ENCODE data around the gene QDPR. TPM values are rescaled to one million over a fixed set of nuclear protein-coding genes. Genes with fewer than 3 reads are reported as not detected.

The QDPR gene
- total and polyA plus RNA-seq, 9 of the 15 experiments (the other 6 are each of a cell fraction or from before 2014, with no cell fraction given) = 5.7 to 29.7 (median 17.2) TPM

DNA sequence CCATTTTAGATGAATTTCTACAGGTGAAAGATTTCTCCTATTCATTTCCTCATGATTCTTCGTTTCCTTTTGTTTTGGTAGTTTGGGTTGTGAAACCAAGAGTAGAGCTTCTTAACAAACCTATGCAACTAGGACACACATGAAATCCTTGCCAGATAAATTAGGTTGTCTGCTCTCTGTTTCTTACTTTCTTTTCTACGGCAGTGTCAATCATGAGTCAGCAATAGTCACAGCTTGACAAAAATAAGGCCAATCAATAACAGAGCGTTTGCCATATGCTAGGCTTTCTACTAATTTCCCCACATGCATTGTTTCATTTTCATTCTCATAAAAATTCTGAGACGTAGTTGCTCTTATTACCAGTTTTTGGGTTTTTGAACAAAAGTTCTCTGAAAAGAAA lies 23.4 kb upstream of the QDPR start (continued):
- no peak for TF ChIP-seq HDAC6 (IDR thresholded peaks at IDR 0.05; ENCODE audit: low read depth, low read length)
- TF ChIP-seq YBX1 (IDR thresholded peaks at IDR 0.05) = no peak
- TF ChIP-seq, protein P1, sequence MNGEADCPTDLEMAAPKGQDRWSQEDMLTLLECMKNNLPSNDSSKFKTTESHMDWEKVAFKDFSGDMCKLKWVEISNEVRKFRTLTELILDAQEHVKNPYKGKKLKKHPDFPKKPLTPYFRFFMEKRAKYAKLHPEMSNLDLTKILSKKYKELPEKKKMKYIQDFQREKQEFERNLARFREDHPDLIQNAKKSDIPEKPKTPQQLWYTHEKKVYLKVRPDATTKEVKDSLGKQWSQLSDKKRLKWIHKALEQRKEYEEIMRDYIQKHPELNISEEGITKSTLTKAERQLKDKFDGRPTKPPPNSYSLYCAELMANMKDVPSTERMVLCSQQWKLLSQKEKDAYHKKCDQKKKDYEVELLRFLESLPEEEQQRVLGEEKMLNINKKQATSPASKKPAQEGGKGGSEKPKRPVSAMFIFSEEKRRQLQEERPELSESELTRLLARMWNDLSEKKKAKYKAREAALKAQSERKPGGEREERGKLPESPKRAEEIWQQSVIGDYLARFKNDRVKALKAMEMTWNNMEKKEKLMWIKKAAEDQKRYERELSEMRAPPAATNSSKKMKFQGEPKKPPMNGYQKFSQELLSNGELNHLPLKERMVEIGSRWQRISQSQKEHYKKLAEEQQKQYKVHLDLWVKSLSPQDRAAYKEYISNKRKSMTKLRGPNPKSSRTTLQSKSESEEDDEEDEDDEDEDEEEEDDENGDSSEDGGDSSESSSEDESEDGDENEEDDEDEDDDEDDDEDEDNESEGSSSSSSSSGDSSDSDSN (IDR thresholded peaks at IDR 0.05; ENCODE audit: borderline replicate concordance in 1 of 2, low read depth in 2 of 2, low read length in 2 of 2) = no peak
- peak; percentile 91 for TF ChIP-seq NFE2 (IDR thresholded peaks at IDR 0.05; ENCODE audit: low read depth)
- TF ChIP-seq ZNF134 (CRISPR knock-in tag; conservative IDR thresholded peaks at IDR 0.05) = no peak
- no peak for TF ChIP-seq ZNF212 (CRISPR knock-in tag; IDR thresholded peaks at IDR 0.05)
- TF ChIP-seq RBBP5 (IDR thresholded peaks at IDR 0.05; ENCODE audit: borderline replicate concordance, insufficient read depth, low read length, poor library complexity, severe bottlenecking) = no peak
- TF ChIP-seq XRCC4 (IDR thresholded peaks at IDR 0.05; ENCODE audit: extremely low read depth, insufficient read depth, insufficient read length) = no peak
- TF ChIP-seq YY1 (IDR thresholded peaks at IDR 0.05; ENCODE audit: borderline replicate concordance in 1 of 3, control insufficient read depth in 1 of 3, extremely low read depth in 1 of 3, insufficient read depth in 3 of 3, insufficient read length in 1 of 3, insufficient replicate concordance in 2 of 3, low read depth in 1 of 3, low read length in 2 of 3) = no peak
- no peak for TF ChIP-seq ZNF77 (CRISPR knock-in tag; IDR thresholded peaks at IDR 0.05)
- TF ChIP-seq MAFG (tag; conservative IDR thresholded peaks at IDR 0.05) = peak; percentile 95
- TF ChIP-seq NCOR1 (IDR thresholded peaks at IDR 0.05) = no peak
- 0 out of 2 replicates have a peak, but pooled peaks have one; percentile 6 for TF ChIP-seq CEBPB (tag; IDR thresholded peaks at IDR 0.05)
- no peak for TF ChIP-seq ELF2 (CRISPR knock-in tag; IDR thresholded peaks at IDR 0.05)
- TF ChIP-seq CBX2 (IDR thresholded peaks at IDR 0.05; ENCODE audit: insufficient read depth, low read length, poor library complexity, severe bottlenecking) = no peak
- no peak for TF ChIP-seq TAF9B (IDR thresholded peaks at IDR 0.05; ENCODE audit: partially characterized antibody)
- TF ChIP-seq, protein P2, sequence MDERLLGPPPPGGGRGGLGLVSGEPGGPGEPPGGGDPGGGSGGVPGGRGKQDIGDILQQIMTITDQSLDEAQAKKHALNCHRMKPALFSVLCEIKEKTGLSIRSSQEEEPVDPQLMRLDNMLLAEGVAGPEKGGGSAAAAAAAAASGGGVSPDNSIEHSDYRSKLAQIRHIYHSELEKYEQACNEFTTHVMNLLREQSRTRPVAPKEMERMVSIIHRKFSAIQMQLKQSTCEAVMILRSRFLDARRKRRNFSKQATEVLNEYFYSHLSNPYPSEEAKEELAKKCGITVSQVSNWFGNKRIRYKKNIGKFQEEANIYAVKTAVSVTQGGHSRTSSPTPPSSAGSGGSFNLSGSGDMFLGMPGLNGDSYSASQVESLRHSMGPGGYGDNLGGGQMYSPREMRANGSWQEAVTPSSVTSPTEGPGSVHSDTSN (CRISPR knock-in tag; IDR thresholded peaks at IDR 0.05; ENCODE audit: low read depth) = peak; percentile 40; the same call in 1 of the 2 replicates
- TF ChIP-seq, protein P2 (tag; conservative IDR thresholded peaks at IDR 0.05; ENCODE audit: low read depth) = peak; percentile 94
- TF ChIP-seq RCOR1 (IDR thresholded peaks at IDR 0.05; ENCODE audit: borderline replicate concordance in 1 of 2, low read depth in 2 of 2, low read length in 2 of 2) = no peak
- TF ChIP-seq ZNF316 (IDR thresholded peaks at IDR 0.05) = peak; percentile 94
- no peak for TF ChIP-seq BRD4 (IDR thresholded peaks at IDR 0.05)
- peak; percentile 68; the same call in 1 of the 2 replicates for TF ChIP-seq BACH1 (tag; IDR thresholded peaks at IDR 0.05)
- no peak for TF ChIP-seq SMARCE1 (IDR thresholded peaks at IDR 0.05)
- TF ChIP-seq ZC3H4 (CRISPR knock-in tag; IDR thresholded peaks at IDR 0.05; ENCODE audit: borderline replicate concordance) = no peak
- TF ChIP-seq NFE2L1 (tag; IDR thresholded peaks at IDR 0.05; ENCODE audit: borderline replicate concordance, low read depth) = peak; percentile 75; the same call in 1 of the 2 replicates
- TF ChIP-seq MEIS2 (IDR thresholded peaks at IDR 0.05; ENCODE audit: partially characterized antibody) = peak; percentile 71
- no peak for TF ChIP-seq HNRNPUL1 (IDR thresholded peaks at IDR 0.05; ENCODE audit: low read length)

All from K562 (cell line).